ENCODE data around the gene PRUNE2. TPM values are rescaled to one million over a fixed set of nuclear protein-coding genes. Genes with fewer than 3 reads are reported as not detected.

The PRUNE2 gene
- total RNA-seq, 1 experiment from 2014 or later: 0.59 TPM

GRCh38 chr9:76607730-76608436 is 298.0 kb downstream of the PRUNE2 start:
- H3K9me2 ChIP-seq (ENCODE audit: insufficient read depth): no peaks in the 10 kb centered on the region
- CTCF ChIA-PET: no interaction called here
- no peaks in the 10 kb centered on the region for H3K4me1 ChIP-seq (ENCODE audit: control insufficient read depth in 1 of 2, insufficient read depth in 2 of 2, low read length in 2 of 2)
- H3K27me3 ChIP-seq (ENCODE audit: insufficient read depth, low read length): peaks cover 19% of the 10 kb centered on the region
- no peaks in the 10 kb centered on the region for H4K20me1 ChIP-seq (ENCODE audit: insufficient read depth)
- no peak overlapping the region for H3K4me3 ChIP-seq (replicated peaks in 1 of 2; ENCODE audit: low read depth in 1 of 2, low read length in 2 of 2)
- BruUV-seq (replicated peaks): no TSS peak
- H3K9ac ChIP-seq (ENCODE audit: low read length): no peak overlapping the region
- no peaks in the 10 kb centered on the region for H3K9me3 ChIP-seq (ENCODE audit: control insufficient read depth in 1 of 2, insufficient read depth in 1 of 2, low read depth in 1 of 2, low read length in 2 of 2)
- POLR2A ChIA-PET: no interaction called here
- no peak for TF ChIP-seq CBX3 (IDR thresholded peaks at IDR 0.05; ENCODE audit: low read depth)
- TF ChIP-seq EGR1 (IDR thresholded peaks at IDR 0.05; ENCODE audit: low read depth): no peak
- TF ChIP-seq SRF (IDR thresholded peaks at IDR 0.05; ENCODE audit: low read depth): no peak
- no peak for TF ChIP-seq YY1 (IDR thresholded peaks at IDR 0.05; ENCODE audit: extremely low read depth, insufficient replicate concordance, low read depth, low read length)
- TF ChIP-seq TCF7L2 (IDR thresholded peaks at IDR 0.05; ENCODE audit: borderline replicate concordance, extremely low read depth, insufficient read depth, insufficient read length): no peak
- TF ChIP-seq SIN3A (IDR thresholded peaks at IDR 0.05; ENCODE audit: low read depth): no peak
- no peaks in the 10 kb centered on the region for H3K79me2 ChIP-seq (ENCODE audit: insufficient read depth, low read length)
- no peak overlapping the region for H3K27ac ChIP-seq (ENCODE audit: low read depth, low read length)
- no peak for DNase-seq (ENCODE audit: low read depth, low spot score)
- H3K36me3 ChIP-seq (ENCODE audit: control insufficient read depth in 1 of 2, insufficient read depth in 2 of 2, low read length in 2 of 2): no peaks in the 10 kb centered on the region
- RAD21 ChIA-PET (ENCODE audit: low non-redundant PET in 1 of 2, low total read pairs in 2 of 2, uncharacterized antibody in 2 of 2, unreplicated experiment in 2 of 2): no interaction called here
- intact Hi-C loops (cut with micrococcal nuclease): no loop called here
- H3K4me2 ChIP-seq (ENCODE audit: low read length): no peak overlapping the region
- no peak for ATAC-seq
- no peak overlapping the region for H2AFZ ChIP-seq (ENCODE audit: low read depth, low read length, poor library complexity, severe bottlenecking)

GRCh38 chr9:76605321-76605900 is 300.5 kb downstream of the PRUNE2 start:
- POLR2A ChIA-PET: no interaction called here
- no peak overlapping the region for H3K4me3 ChIP-seq (replicated peaks in 1 of 2; ENCODE audit: low read depth in 1 of 2, low read length in 2 of 2)
- intact Hi-C loops (cut with micrococcal nuclease): no loop called here
- TF ChIP-seq ATF3 (IDR thresholded peaks at IDR 0.05): no peak
- TF ChIP-seq CTCF (IDR thresholded peaks at IDR 0.05 in 2 of 3, conservative IDR thresholded peaks at IDR 0.05 in 1 of 3; ENCODE audit: borderline replicate concordance in 1 of 3, insufficient read depth in 1 of 3, low read depth in 2 of 3, low read length in 2 of 3): no peak
- no peak for TF ChIP-seq CBX3 (IDR thresholded peaks at IDR 0.05; ENCODE audit: low read depth)
- TF ChIP-seq POLR2AphosphoS5 (IDR thresholded peaks at IDR 0.05; ENCODE audit: low read depth, low read length): no peak
- TF ChIP-seq POLR2A (IDR thresholded peaks at IDR 0.05; ENCODE audit: borderline replicate concordance, extremely low read depth, insufficient read depth, insufficient read length): no peak
- no peak for TF ChIP-seq MAX (IDR thresholded peaks at IDR 0.05)
- TF ChIP-seq ZBTB33 (IDR thresholded peaks at IDR 0.05; ENCODE audit: extremely low read depth, insufficient replicate concordance, low read length): no peak

More at GRCh38 chr9:76605321-76605900, 300.5 kb downstream of the PRUNE2 start:
- Histone ChIP-seq H4K20me1 (ENCODE audit: insufficient read depth) (no peaks in the 10 kb centered on the region), H2AFZ (ENCODE audit: low read depth, low read length, poor library complexity, severe bottlenecking) (no peak overlapping the region), H3K4me2 (ENCODE audit: low read length) (no peak overlapping the region), H3K27me3 (ENCODE audit: insufficient read depth, low read length) (peaks cover 10% of the 10 kb centered on the region), H3K9me3 (ENCODE audit: control insufficient read depth in 1 of 2, insufficient read depth in 1 of 2, low read depth in 1 of 2, low read length in 2 of 2) (no peaks in the 10 kb centered on the region), H3K9ac (ENCODE audit: low read length) (no peak overlapping the region), H3K79me2 (ENCODE audit: insufficient read depth, low read length) (no peaks in the 10 kb centered on the region), H3K9me2 (ENCODE audit: insufficient read depth) (no peaks in the 10 kb centered on the region), H3K27ac (ENCODE audit: low read depth, low read length) (no peak overlapping the region), H3K4me1 (ENCODE audit: control insufficient read depth in 1 of 2, insufficient read depth in 2 of 2, low read length in 2 of 2) (no peaks in the 10 kb centered on the region), H3K36me3 (ENCODE audit: control insufficient read depth in 1 of 2, insufficient read depth in 2 of 2, low read length in 2 of 2) (no peaks in the 10 kb centered on the region)
- no peak for ATAC-seq
- ChIA-PET RAD21 (ENCODE audit: low non-redundant PET in 1 of 2, low total read pairs in 2 of 2, uncharacterized antibody in 2 of 2, unreplicated experiment in 2 of 2) (no interaction called here), CTCF (no interaction called here)
- BruUV-seq (replicated peaks): no TSS peak
- no peak for DNase-seq (ENCODE audit: low read depth, low spot score)

Measured in HCT116 (cell line).